Liver (tissue), 9 donors: Measurements from ENCODE around the gene CDC40. TPM values are rescaled to one million over a fixed set of nuclear protein-coding genes. Genes with fewer than 3 reads are reported as not detected.

Experiments used
- DNase-seq: peaks from one replicate; pipeline ENCODE4 v3.0.0-alpha.2; 2017; ENCODE audit warnings: low spot score
- H3K27ac ChIP-seq, 2 donors: one replicate each; pipeline ENCODE4 v1.7.0; 2013; ENCODE audit warnings: inconsistent platforms in 2 of 2, low read length in 2 of 2, control low read depth in 1 of 2, low read depth in 1 of 2, mild to moderate bottlenecking in 1 of 2
- H3K27me3 ChIP-seq, 4 donors: one replicate each; pipeline versions ENCODE4 v1.6.1 to v1.7.0; 2013; ENCODE audit warnings: low read length in 3 of 4, inconsistent platforms in 1 of 4, mild to moderate bottlenecking in 1 of 4, moderate library complexity in 1 of 4; ENCODE audit not compliant: control insufficient read depth in 4 of 4, insufficient read depth in 4 of 4
- H3K36me3 ChIP-seq, 4 donors: one replicate each; pipeline versions ENCODE4 v1.6.1 to v1.7.0; 2013; ENCODE audit warnings: low read length in 3 of 4, mild to moderate bottlenecking in 3 of 4, low read depth in 1 of 4, moderate library complexity in 1 of 4; ENCODE audit not compliant: control insufficient read depth in 4 of 4, insufficient read depth in 3 of 4
- H3K4me1 ChIP-seq, 4 donors: one replicate each; pipeline versions ENCODE4 v1.6.1 to v1.7.0; 2013; ENCODE audit warnings: low read length in 3 of 4, mild to moderate bottlenecking in 3 of 4, moderate library complexity in 1 of 4; ENCODE audit not compliant: control insufficient read depth in 4 of 4, insufficient read depth in 4 of 4
- H3K4me3 ChIP-seq, 3 donors: one replicate each; pipeline versions ENCODE4 v1.6.1 to v1.7.0; 2013; ENCODE audit warnings: low read length in 3 of 3, control low read depth in 1 of 3, low read depth in 1 of 3, mild to moderate bottlenecking in 1 of 3
- H3K9ac ChIP-seq, 2 donors: one replicate each; pipeline ENCODE4 v1.7.0; 2013; ENCODE audit warnings: low read length in 2 of 2, mild to moderate bottlenecking in 2 of 2, moderate library complexity in 2 of 2, control low read depth in 1 of 2, low read depth in 1 of 2
- H3K9me3 ChIP-seq, 4 donors: one replicate each; pipeline versions ENCODE4 v1.6.1 to v1.7.0; 2013; ENCODE audit warnings: low read length in 3 of 4; ENCODE audit not compliant: control insufficient read depth in 4 of 4
- ATF3 ChIP-seq: IDR thresholded peaks from 2 replicates; pipeline ENCODE4 v1.6.1; 2016; ENCODE audit warnings: antibody characterized with exemption
- CTCF ChIP-seq: fragments of 150-350 bp; IDR thresholded peaks from 2 replicates; pipeline ENCODE4 v1.5.1; 2017; ENCODE audit warnings: improper control_type of control experiment, low read depth, low read length; ENCODE audit not compliant: missing input control
- EGR1 ChIP-seq, 2 donors: IDR thresholded peaks; 2 replicates each; pipeline ENCODE4 v1.6.1; 2016 to 2018; ENCODE audit warnings: antibody characterized with exemption in 2 of 2, low read depth in 2 of 2
- FOXA1 ChIP-seq: IDR thresholded peaks from 2 replicates; pipeline ENCODE4 v1.6.1; 2016; ENCODE audit warnings: antibody characterized with exemption
- GABPA ChIP-seq, 2 donors: IDR thresholded peaks in 1 of 2; conservative IDR thresholded peaks in 1 of 2; 2 replicates each; pipeline ENCODE4 v1.6.1; 2016; ENCODE audit warnings: antibody characterized with exemption in 2 of 2, mild to moderate bottlenecking in 1 of 2, moderate library complexity in 1 of 2
- HNF4A ChIP-seq, 2 donors: conservative IDR thresholded peaks; 2 replicates each; pipeline ENCODE4 v1.6.1; 2016; ENCODE audit warnings: antibody characterized with exemption in 2 of 2, mild to moderate bottlenecking in 2 of 2
- HNF4G ChIP-seq: IDR thresholded peaks from 2 replicates; pipeline ENCODE4 v1.6.1; 2016; ENCODE audit warnings: antibody characterized with exemption
- MAX ChIP-seq: IDR thresholded peaks from 2 replicates; pipeline ENCODE4 v1.6.1; 2016; ENCODE audit warnings: antibody characterized with exemption
- RAD21 ChIP-seq, 2 donors: IDR thresholded peaks; 2 replicates each; pipeline ENCODE4 v1.6.1; 2016; ENCODE audit warnings: antibody characterized with exemption in 2 of 2, mild to moderate bottlenecking in 2 of 2
- REST ChIP-seq: IDR thresholded peaks from 2 replicates; pipeline ENCODE4 v1.6.1; 2016; ENCODE audit warnings: antibody characterized with exemption, mild to moderate bottlenecking
- RXRA ChIP-seq, 2 donors: IDR thresholded peaks; 2 replicates each; pipeline ENCODE4 v1.6.1; 2017 to 2018; ENCODE audit warnings: antibody characterized with exemption in 2 of 2, mild to moderate bottlenecking in 1 of 2
- SP1 ChIP-seq: IDR thresholded peaks from 2 replicates; pipeline ENCODE4 v1.6.1; 2018; ENCODE audit warnings: antibody characterized with exemption, mild to moderate bottlenecking
- TAF1 ChIP-seq: conservative IDR thresholded peaks from 2 replicates; pipeline ENCODE4 v1.6.1; 2016; ENCODE audit warnings: antibody characterized with exemption, mild to moderate bottlenecking
- ZBTB33 ChIP-seq: IDR thresholded peaks from 2 replicates; pipeline ENCODE4 v1.6.1; 2016; ENCODE audit warnings: antibody characterized with exemption
- WGBS: extraction: QIAGEN DNeasy Blood & Tissue Kit; methylation state at CpG from one replicate; pipeline ENCODE4 v1.1.7; 2013; 5-methylcytosine and 5-hydroxymethylcytosine counted together
- polyA plus RNA-seq, 2 donors: library from polyadenylated mRNA; stranded (reverse) in 1 of 2; unstranded in 1 of 2; fragments of 200-250 nt in 1 of 2; fragments of >200 nt in 1 of 2; fragmentation: Nextera tagmentation in 1 of 2; extraction: Ambion mirVana in 1 of 2; gene quantifications; one replicate each; pipeline versions ENCODE4 v1.2.1 to v1.2.3, GENCODE V29; 2013 to 2015
- total RNA-seq, 2 donors: library from RNA; depleted of rRNA; stranded (reverse); fragments of >200 nt; gene quantifications; one replicate each; pipeline ENCODE4 v1.2.3, GENCODE V29; 2014
- donor health status: healthy.
- donor health status: healthy.
- donor health status: healthy.
- donor health status: healthy.
- donor health status: healthy.

The CDC40 gene
- total and polyA plus RNA-seq, 4 donors: 6.7 to 19.8 (median 13.3) TPM

- H3K4me3 ChIP-seq: peak overlapping the region in 2 of 3 donors; percentile 9 to 26
- no peaks in the 10 kb centered on the region for H3K4me1 ChIP-seq
- H3K9me3 ChIP-seq: peaks cover 2 to 14% (median 9%) of the 10 kb centered on the region in 4 donors
- no peak overlapping the region for H3K27ac ChIP-seq
- no peaks in the 10 kb centered on the region for H3K36me3 ChIP-seq
- no peaks in the 10 kb centered on the region for H3K27me3 ChIP-seq
- TF ChIP-seq TAF1: no peak
- TF ChIP-seq RAD21 (IDR thresholded peaks at IDR 0.05): no peak
- no peak for TF ChIP-seq MAX
- no peak for TF ChIP-seq REST
- no peak for TF ChIP-seq ZBTB33
- TF ChIP-seq EGR1 (IDR thresholded peaks at IDR 0.05; ENCODE audit: low read depth in 2 of 2): no peak
- TF ChIP-seq RXRA (IDR thresholded peaks at IDR 0.05): no peak
- no peak for TF ChIP-seq FOXA1
- TF ChIP-seq CTCF: no peak
- TF ChIP-seq SP1: no peak
- TF ChIP-seq GABPA (IDR thresholded peaks at IDR 0.05 in 1 of 2, conservative IDR thresholded peaks at IDR 0.05 in 1 of 2): no peak
- TF ChIP-seq HNF4G: no peak
- WGBS: 97% methylated on average over 10 of the region's 10 CpGs
- no peak overlapping the region for H3K9ac ChIP-seq
- DNase-seq: no peak
These were observed 42.0 kb upstream of the CDC40 start for GRCh38 chr6:110137924-110138887.

GRCh38 chr6:110139052-110139451, 41.2 kb upstream of the CDC40 start:
- H3K36me3 ChIP-seq: no peaks in the 10 kb centered on the region
- no peak overlapping the region for H3K27ac ChIP-seq
- no peak overlapping the region for H3K9ac ChIP-seq
- TF ChIP-seq HNF4A (conservative IDR thresholded peaks at IDR 0.05) (no peak), ATF3 (no peak), MAX (no peak), EGR1 (IDR thresholded peaks at IDR 0.05; ENCODE audit: low read depth in 2 of 2) (no peak)
- no peak for DNase-seq
- 98% methylated on average over 9 of the region's 9 CpGs for WGBS
- peak overlapping the region in 2 of 3 donors; percentile 9 to 26 for H3K4me3 ChIP-seq
- H3K4me1 ChIP-seq: no peaks in the 10 kb centered on the region
- H3K27me3 ChIP-seq: no peaks in the 10 kb centered on the region
- H3K9me3 ChIP-seq: peaks cover 2 to 14% (median 9%) of the 10 kb centered on the region in 4 donors
